Loucy (cell line): ENCODE results near the gene TRIM29.

Experiments used
- CTCF ChIP-seq: fragments of 200-600 bp; sonication (generic); conservative IDR thresholded peaks from 2 replicates; pipeline ENCODE4 v1.5.1; 2014; ENCODE audit warnings: mild to moderate bottlenecking, antibody characterized with exemption, low read length
- EZH2phosphoT487 ChIP-seq: fragments of 200-600 bp; IDR thresholded peaks from 2 replicates; pipeline ENCODE4 v1.6.1; 2018; ENCODE audit warnings: antibody characterized with exemption, mild to moderate bottlenecking, moderate library complexity, borderline replicate concordance

DNA sequence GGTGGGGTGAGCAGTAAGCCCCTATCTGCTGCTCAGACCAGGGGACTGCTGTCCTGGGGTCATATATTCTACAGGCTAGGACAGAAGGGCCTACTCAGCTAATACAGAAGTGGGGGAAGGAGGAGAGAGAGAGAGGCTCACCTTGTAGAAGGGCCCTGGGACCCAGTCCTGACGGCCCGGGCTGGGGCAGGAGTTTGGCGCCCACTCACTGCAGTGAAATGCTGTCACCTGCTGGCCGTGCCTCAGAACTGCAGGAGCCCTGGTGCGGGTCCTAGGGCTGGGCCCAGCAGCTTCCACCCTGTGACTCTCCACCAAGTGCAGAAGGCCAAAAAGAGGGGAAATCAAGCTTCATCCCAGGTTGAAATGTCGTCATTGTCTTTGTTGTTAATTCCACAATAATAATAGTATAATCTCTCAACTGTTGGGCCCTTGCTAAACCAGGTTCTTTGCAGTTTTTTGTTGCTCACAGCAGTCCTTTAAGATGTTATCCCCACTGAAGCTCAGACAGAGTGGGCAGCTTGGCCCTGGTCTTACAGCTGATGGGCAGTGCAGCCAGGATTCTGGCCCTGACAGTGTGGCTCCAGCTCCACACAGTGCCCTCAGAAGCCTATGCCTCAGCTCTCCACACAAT is 29.6 kb downstream of the TRIM29 start:
- TF ChIP-seq CTCF (peak; percentile 99), EZH2phosphoT487 (no peak)
